WTC11 (cell line): ENCODE data around the gene PRKAR1B. TPM values are rescaled to one million over a fixed set of nuclear protein-coding genes. Genes with fewer than 3 reads are reported as not detected.
A peak's percentile ranks its signal among the peaks of the same experiment; 100 is the strongest.

ENCODE experiments used
- ATAC-seq: fragments of 200-7000 bp; cut with Tn5 transposase; 2 replicates; pipeline ENCODE4 v1.10.0; 2021; ENCODE audit warnings: mild to moderate bottlenecking, moderate library complexity
- CTCF ChIA-PET: fragments of 300-600 bp; sonication (Branson Sonifier 250); formaldehyde crosslinking; loops from one replicate; lab custom pipeline; 2021; ENCODE audit warnings: antibody characterized with exemption; lab: Charles Lee
- POLR2A ChIA-PET: fragments of 350-600 bp; sonication (Branson Sonifier 250); formaldehyde crosslinking; loops from one replicate; lab custom pipeline; 2021; ENCODE audit warnings: antibody characterized with exemption; lab: Charles Lee
- DNase-seq: peaks from one replicate; pipeline ENCODE4 v3.0.0; 2021; ENCODE audit warnings: low spot score
- H3K27ac Mint-ChIP-seq: 2 replicates; pipeline ENCODE4 v1.8.0; 2021; ENCODE audit warnings: mixed read lengths
- H3K27me3 Mint-ChIP-seq: 2 replicates; pipeline ENCODE4 v1.8.0; 2021; ENCODE audit warnings: low read depth, mild to moderate bottlenecking, moderate library complexity, mixed read lengths
- H3K36me3 Mint-ChIP-seq: 2 replicates; pipeline ENCODE4 v1.8.0; 2021; ENCODE audit warnings: mixed read lengths
- H3K4me1 Mint-ChIP-seq: 2 replicates; pipeline ENCODE4 v1.8.0; 2022; ENCODE audit warnings: mixed read lengths
- H3K4me3 Mint-ChIP-seq: 2 replicates; pipeline ENCODE4 v1.8.0; 2021; ENCODE audit warnings: mild to moderate bottlenecking, moderate library complexity, mixed read lengths
- H3K9me3 Mint-ChIP-seq: 2 replicates; pipeline ENCODE4 v1.8.0; 2021; ENCODE audit warnings: mixed read lengths
- AFF4 ChIP-seq: sonication (generic); formaldehyde crosslinking; IDR thresholded peaks from 2 replicates; pipeline ENCODE4 v1.8.1; 2023; ENCODE audit warnings: mild to moderate bottlenecking, missing genetic modification reagents, borderline replicate concordance
- AR ChIP-seq: fragments of 250-450 bp; sonication (Bioruptor Pico); IDR thresholded peaks from 2 replicates; pipeline ENCODE4 v1.9.0; 2021; ENCODE audit warnings: mild to moderate bottlenecking
- CBFB ChIP-seq: sonication (generic); formaldehyde crosslinking; IDR thresholded peaks from 2 replicates; pipeline ENCODE4 v1.8.1; 2022; ENCODE audit warnings: mild to moderate bottlenecking, low read depth, missing genetic modification reagents
- HMGA2 ChIP-seq: fragments of 250-450 bp; sonication (Bioruptor Pico); IDR thresholded peaks from 2 replicates; pipeline ENCODE4 v1.4.0; 2021; ENCODE audit warnings: mild to moderate bottlenecking, moderate library complexity
- HMGXB4 ChIP-seq: sonication (generic); formaldehyde crosslinking; IDR thresholded peaks from 2 replicates; pipeline ENCODE4 v1.8.1; 2023; ENCODE audit warnings: mild to moderate bottlenecking, moderate library complexity, missing genetic modification reagents
- IRF2 ChIP-seq: sonication (generic); formaldehyde crosslinking; IDR thresholded peaks from 2 replicates; pipeline ENCODE4 v1.8.0; 2022; ENCODE audit warnings: low read depth, missing genetic modification reagents, borderline replicate concordance
- KAT7 ChIP-seq: sonication (generic); formaldehyde crosslinking; IDR thresholded peaks from 2 replicates; pipeline ENCODE4 v1.8.1; 2023; ENCODE audit warnings: missing genetic modification reagents, mild to moderate bottlenecking, borderline replicate concordance
- MAX ChIP-seq: sonication (generic); formaldehyde crosslinking; IDR thresholded peaks from 2 replicates; pipeline ENCODE4 v1.8.0; 2022; ENCODE audit warnings: mild to moderate bottlenecking, missing genetic modification reagents
- MLX ChIP-seq: sonication (generic); formaldehyde crosslinking; IDR thresholded peaks from 2 replicates; pipeline ENCODE4 v1.8.1; 2023; ENCODE audit warnings: mild to moderate bottlenecking, missing genetic modification reagents, moderate library complexity
- STAT6 ChIP-seq: sonication (generic); formaldehyde crosslinking; conservative IDR thresholded peaks from 2 replicates; pipeline ENCODE4 v1.8.1; 2023; ENCODE audit warnings: mild to moderate bottlenecking, low read depth, missing genetic modification reagents, moderate library complexity
- TP53 ChIP-seq: sonication (generic); formaldehyde crosslinking; IDR thresholded peaks from 2 replicates; pipeline ENCODE4 v1.8.1; 2023; ENCODE audit warnings: mild to moderate bottlenecking, missing genetic modification reagents
- ZNF121 ChIP-seq: sonication (generic); formaldehyde crosslinking; IDR thresholded peaks from 2 replicates; pipeline ENCODE4 v1.8.0; 2023; ENCODE audit warnings: missing genetic modification reagents
- ZNF219 ChIP-seq: sonication (generic); formaldehyde crosslinking; IDR thresholded peaks from 2 replicates; pipeline ENCODE4 v1.8.0; 2023; ENCODE audit warnings: missing genetic modification reagents, mild to moderate bottlenecking, borderline replicate concordance
- total RNA-seq: library from RNA; stranded (reverse); gene quantifications from 3 replicates; pipeline ENCODE4 v1.2.3, GENCODE V29; 2021

PRKAR1B gene
- total RNA-seq, 1 experiment from 2014 or later, result 43.6 TPM

- no peak for TF ChIP-seq AFF4 (CRISPR knock-in tag)
- no peak for TF ChIP-seq HMGXB4
These were observed 156.9 kb downstream of the PRKAR1B start (continued) for GRCh38 chr7:569996-570800.

GRCh38 chr7:569071-569855 is 157.8 kb downstream of the PRKAR1B start:
- no peak overlapping the region for H3K4me3 Mint-ChIP-seq
- CTCF ChIA-PET, result interaction anchor here (0.6 kb wide), 1 partner anchor 255 kb away, joined by 6 read pairs; no protein-coding TSS in a partner anchor
- H3K9me3 Mint-ChIP-seq, result no peaks in the 10 kb centered on the region
- ATAC-seq, result no peak
- POLR2A ChIA-PET, result no interaction called here
- no peak for TF ChIP-seq AFF4 (CRISPR knock-in tag)
- no peak for TF ChIP-seq TP53 (CRISPR knock-in tag)
- no peak for TF ChIP-seq IRF2 (CRISPR knock-in tag)
- no peak for TF ChIP-seq HMGA2 (CRISPR knock-in tag)
- no peak for TF ChIP-seq STAT6
- TF ChIP-seq KAT7 (CRISPR knock-in tag), result no peak
- TF ChIP-seq CBFB, result no peak
- no peak for TF ChIP-seq MLX (CRISPR knock-in tag)
- TF ChIP-seq ZNF219, result no peak
- TF ChIP-seq MAX (CRISPR knock-in tag), result no peak
- no peak for TF ChIP-seq ZNF121
- TF ChIP-seq AR (CRISPR knock-in tag), result no peak
- peaks cover 18% of the 10 kb centered on the region for H3K4me1 Mint-ChIP-seq
- peak overlapping the region; percentile 49 for H3K27ac Mint-ChIP-seq
- no peaks in the 10 kb centered on the region for H3K27me3 Mint-ChIP-seq
- no peak for DNase-seq
- H3K36me3 Mint-ChIP-seq, result no peaks in the 10 kb centered on the region
